K562 (cell line): ENCODE results near the gene CFL1. TPM values are rescaled to one million over a fixed set of nuclear protein-coding genes. Genes with fewer than 3 reads are reported as not detected.

Experiments
- BMI1 ChIP-seq: fragments of 150-350 bp; IDR thresholded peaks from 2 replicates; pipeline ENCODE4 v1.6.1; 2014; ENCODE audit warnings: low read length
- GTF2F1 ChIP-seq: IDR thresholded peaks from 2 replicates; pipeline ENCODE4 v1.6.1; 2011; ENCODE audit warnings: low read depth, low read length, improper control_type of control experiment
- MAFK ChIP-seq: IDR thresholded peaks from 2 replicates; pipeline ENCODE4 v1.6.1; 2011; ENCODE audit warnings: low read length, improper control_type of control experiment
- MEF2A ChIP-seq: IDR thresholded peaks from 2 replicates; pipeline ENCODE4 v1.6.1; 2011; ENCODE audit warnings: low read depth, mild to moderate bottlenecking, low read length, moderate library complexity; ENCODE audit not compliant: control insufficient read depth
- PRPF4 ChIP-seq: fragments of 200-400 bp; formaldehyde crosslinking; IDR thresholded peaks from one replicate; pipeline ENCODE4 v1.6.1; 2017; ENCODE audit warnings: low read length, low read depth, mild to moderate bottlenecking; ENCODE audit not compliant: insufficient read depth, poor library complexity, severe bottlenecking
- RAD51 ChIP-seq: fragments of 450-650 bp; IDR thresholded peaks from 2 replicates; pipeline ENCODE4 v1.7.1; 2016; ENCODE audit warnings: low read depth, mild to moderate bottlenecking, borderline replicate concordance
- RB1 ChIP-seq: fragments of 450-650 bp; IDR thresholded peaks from 2 replicates; pipeline ENCODE4 v1.6.1; 2017; ENCODE audit warnings: low read depth, mild to moderate bottlenecking
- SRF ChIP-seq, 2 experiments: fragments of 250-450, 450-650 bp in 1 of 2; sonication (Bioruptor Pico) in 1 of 2; sonication (generic) in 1 of 2; formaldehyde crosslinking; IDR thresholded peaks; 2 replicates each; pipeline versions ENCODE4 v1.5.0 to v1.5.1; 2020 to 2022; ENCODE audit warnings: mild to moderate bottlenecking in 1 of 2, missing genetic modification reagents in 1 of 2
- TAF15 ChIP-seq: fragments of 200-400 bp; formaldehyde crosslinking; IDR thresholded peaks from 2 replicates; pipeline ENCODE4 v1.6.1; 2017; ENCODE audit warnings: mild to moderate bottlenecking, low read depth, low read length, moderate library complexity
- TEAD1 ChIP-seq, 2 experiments: fragments of 450-650 bp in 1 of 2; sonication (generic) in 1 of 2; formaldehyde crosslinking; IDR thresholded peaks; 2 replicates each; pipeline versions ENCODE4 v1.4.0 to v1.8.0; 2020 to 2022; ENCODE audit warnings: mild to moderate bottlenecking in 2 of 2, missing genetic modification reagents in 1 of 2
- ZNF239 ChIP-seq: fragments of 250-450 bp; sonication (Bioruptor Pico); IDR thresholded peaks from 2 replicates; pipeline ENCODE4 v1.4.0; 2020; ENCODE audit warnings: mild to moderate bottlenecking
- polyA plus RNA-seq, 8 experiments: library from polyadenylated mRNA; depleted of rRNA in 4 of 8; stranded (reverse) in 5 of 8; unstranded in 3 of 8; fragments of >200 nt; fragmentation: Nextera tagmentation in 2 of 8; fragmentation: Illumina TruSeq in 1 of 8; extraction: Ambion mirVana in 2 of 8; extraction: Trizol in 1 of 8; gene quantifications; 2 replicates each; pipeline versions ENCODE4 v1.2.1 to v1.2.3, GENCODE V29; 2011 to 2014; ENCODE audit warnings: inconsistent platforms in 1 of 8, missing spikeins in 1 of 8
- total RNA-seq, 7 experiments: library from RNA; depleted of rRNA in 6 of 7; stranded (reverse); fragments of >200 nt in 6 of 7; fragmentation: Illumina TruSeq in 2 of 7; extraction: Trizol in 2 of 7; gene quantifications; 2 replicates each; pipeline versions ENCODE4 v1.2.1 to v1.2.3, GENCODE V29; 2011 to 2021; ENCODE audit warnings: low replicate concordance in 1 of 7
- TF ChIP-seq, protein P1 (sequence below): IDR thresholded peaks from 2 replicates; pipeline ENCODE4 v1.6.1; 2012; ENCODE audit warnings: low read depth, low read length, improper control_type of control experiment, borderline replicate concordance
- TF ChIP-seq, protein P2 (sequence below), 3 experiments: IDR thresholded peaks in 2 of 3; conservative IDR thresholded peaks in 1 of 3; 2 replicates each; pipeline ENCODE4 v1.5.1; 2011 to 2012; ENCODE audit warnings: low read length in 3 of 3, mild to moderate bottlenecking in 3 of 3, control low read depth in 2 of 3, improper control_type of control experiment in 1 of 3, inconsistent platforms in 1 of 3, low read depth in 1 of 3, mixed read lengths in 1 of 3, moderate library complexity in 1 of 3; ENCODE audit not compliant: insufficient read depth in 2 of 3
- TF ChIP-seq, protein P3 (sequence below): fragments of 250-450 bp; sonication (Bioruptor Pico); IDR thresholded peaks from 2 replicates; pipeline ENCODE4 v1.9.0; 2021; ENCODE audit warnings: mild to moderate bottlenecking, inconsistent platforms
- TF ChIP-seq, protein P4 (sequence below): conservative IDR thresholded peaks from 2 replicates; pipeline ENCODE4 v1.6.1; 2011; ENCODE audit warnings: low read depth, mild to moderate bottlenecking, low read length; ENCODE audit not compliant: control insufficient read depth
- TF ChIP-seq, protein P5 (sequence below): fragments of 200-800 bp; sonication (Bioruptor generic); IDR thresholded peaks from 2 replicates; pipeline ENCODE4 v1.6.1; 2017; ENCODE audit warnings: missing genetic modification characterization, missing compliant biosample characterization

Gene CFL1
- total and polyA plus RNA-seq, 9 of the 15 experiments (the other 6 are each of a cell fraction or from before 2014, with no cell fraction given) = 105 to 1,101 (median 859) TPM

DNA sequence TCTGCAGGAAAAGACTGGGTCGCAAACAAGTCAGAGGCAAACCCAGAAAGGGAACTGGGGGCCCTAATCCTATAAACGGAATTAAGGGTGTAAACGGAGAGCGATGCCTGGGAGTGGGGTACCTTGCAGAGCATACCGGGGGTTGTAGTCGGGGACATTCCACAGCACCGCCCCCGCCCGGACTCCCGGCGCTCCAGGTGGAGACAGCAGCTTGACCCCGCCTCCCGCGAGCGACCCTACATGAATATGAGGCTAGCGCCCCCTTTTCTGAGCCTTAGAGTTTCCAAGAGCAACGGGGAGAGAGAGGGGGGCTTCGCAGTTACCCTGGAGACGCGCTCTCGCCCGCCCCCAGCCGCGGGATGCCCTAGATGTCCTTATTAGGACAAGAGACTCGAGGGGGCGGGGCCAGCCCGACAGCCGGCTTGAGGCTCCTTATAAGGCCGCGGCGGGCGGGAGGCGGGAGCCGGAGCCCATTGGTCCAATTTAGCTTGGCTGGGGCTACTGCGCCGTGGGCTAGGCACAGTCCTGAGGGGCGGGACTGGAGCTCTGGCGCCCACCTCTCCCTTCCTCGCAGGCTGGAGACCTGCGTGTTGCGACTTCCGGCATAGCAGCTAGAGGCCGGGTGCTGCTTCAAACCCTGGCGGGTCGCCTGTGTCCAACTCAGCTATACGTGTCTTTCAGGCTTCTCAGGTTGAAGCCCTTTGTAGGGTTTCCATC, 1.3 kb upstream of the CFL1 start (continued):
- TF ChIP-seq, protein P1, sequence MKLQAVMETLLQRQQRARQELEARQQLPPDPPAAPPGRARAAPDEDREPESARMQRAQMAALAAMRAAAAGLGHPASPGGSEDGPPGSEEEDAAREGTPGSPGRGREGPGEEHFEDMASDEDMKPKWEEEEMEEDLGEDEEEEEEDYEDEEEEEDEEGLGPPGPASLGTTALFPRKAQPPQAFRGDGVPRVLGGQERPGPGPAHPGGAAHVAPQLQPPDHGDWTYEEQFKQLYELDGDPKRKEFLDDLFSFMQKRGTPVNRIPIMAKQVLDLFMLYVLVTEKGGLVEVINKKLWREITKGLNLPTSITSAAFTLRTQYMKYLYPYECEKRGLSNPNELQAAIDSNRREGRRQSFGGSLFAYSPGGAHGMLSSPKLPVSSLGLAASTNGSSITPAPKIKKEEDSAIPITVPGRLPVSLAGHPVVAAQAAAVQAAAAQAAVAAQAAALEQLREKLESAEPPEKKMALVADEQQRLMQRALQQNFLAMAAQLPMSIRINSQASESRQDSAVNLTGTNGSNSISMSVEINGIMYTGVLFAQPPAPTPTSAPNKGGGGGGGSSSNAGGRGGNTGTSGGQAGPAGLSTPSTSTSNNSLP = no peak
- no peak for TF ChIP-seq TAF15
- peak; percentile 74 to 92 for TF ChIP-seq TEAD1 (CRISPR knock-in tag; IDR thresholded peaks at IDR 0.05)
- TF ChIP-seq, protein P2, sequence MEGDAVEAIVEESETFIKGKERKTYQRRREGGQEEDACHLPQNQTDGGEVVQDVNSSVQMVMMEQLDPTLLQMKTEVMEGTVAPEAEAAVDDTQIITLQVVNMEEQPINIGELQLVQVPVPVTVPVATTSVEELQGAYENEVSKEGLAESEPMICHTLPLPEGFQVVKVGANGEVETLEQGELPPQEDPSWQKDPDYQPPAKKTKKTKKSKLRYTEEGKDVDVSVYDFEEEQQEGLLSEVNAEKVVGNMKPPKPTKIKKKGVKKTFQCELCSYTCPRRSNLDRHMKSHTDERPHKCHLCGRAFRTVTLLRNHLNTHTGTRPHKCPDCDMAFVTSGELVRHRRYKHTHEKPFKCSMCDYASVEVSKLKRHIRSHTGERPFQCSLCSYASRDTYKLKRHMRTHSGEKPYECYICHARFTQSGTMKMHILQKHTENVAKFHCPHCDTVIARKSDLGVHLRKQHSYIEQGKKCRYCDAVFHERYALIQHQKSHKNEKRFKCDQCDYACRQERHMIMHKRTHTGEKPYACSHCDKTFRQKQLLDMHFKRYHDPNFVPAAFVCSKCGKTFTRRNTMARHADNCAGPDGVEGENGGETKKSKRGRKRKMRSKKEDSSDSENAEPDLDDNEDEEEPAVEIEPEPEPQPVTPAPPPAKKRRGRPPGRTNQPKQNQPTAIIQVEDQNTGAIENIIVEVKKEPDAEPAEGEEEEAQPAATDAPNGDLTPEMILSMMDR (IDR thresholded peaks at IDR 0.05 in 2 of 3, conservative IDR thresholded peaks at IDR 0.05 in 1 of 3; ENCODE audit: insufficient read depth in 2 of 3, low read depth in 1 of 3, low read length in 3 of 3) = peak; percentile 12 to 31 (median 19); a peak in 3 of 6 replicates
- TF ChIP-seq GTF2F1 = 0 out of 2 replicates have a peak, but pooled peaks have one; percentile 45
- peak; percentile 61 for TF ChIP-seq PRPF4
- no peak for TF ChIP-seq MEF2A
- TF ChIP-seq ZNF239 = peak; percentile 56
- TF ChIP-seq, protein P3, sequence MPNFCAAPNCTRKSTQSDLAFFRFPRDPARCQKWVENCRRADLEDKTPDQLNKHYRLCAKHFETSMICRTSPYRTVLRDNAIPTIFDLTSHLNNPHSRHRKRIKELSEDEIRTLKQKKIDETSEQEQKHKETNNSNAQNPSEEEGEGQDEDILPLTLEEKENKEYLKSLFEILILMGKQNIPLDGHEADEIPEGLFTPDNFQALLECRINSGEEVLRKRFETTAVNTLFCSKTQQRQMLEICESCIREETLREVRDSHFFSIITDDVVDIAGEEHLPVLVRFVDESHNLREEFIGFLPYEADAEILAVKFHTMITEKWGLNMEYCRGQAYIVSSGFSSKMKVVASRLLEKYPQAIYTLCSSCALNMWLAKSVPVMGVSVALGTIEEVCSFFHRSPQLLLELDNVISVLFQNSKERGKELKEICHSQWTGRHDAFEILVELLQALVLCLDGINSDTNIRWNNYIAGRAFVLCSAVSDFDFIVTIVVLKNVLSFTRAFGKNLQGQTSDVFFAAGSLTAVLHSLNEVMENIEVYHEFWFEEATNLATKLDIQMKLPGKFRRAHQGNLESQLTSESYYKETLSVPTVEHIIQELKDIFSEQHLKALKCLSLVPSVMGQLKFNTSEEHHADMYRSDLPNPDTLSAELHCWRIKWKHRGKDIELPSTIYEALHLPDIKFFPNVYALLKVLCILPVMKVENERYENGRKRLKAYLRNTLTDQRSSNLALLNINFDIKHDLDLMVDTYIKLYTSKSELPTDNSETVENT (CRISPR knock-in tag) = peak; percentile 91
- TF ChIP-seq SRF (CRISPR knock-in tag; IDR thresholded peaks at IDR 0.05) = peak; percentile 99 to 100
- peak; percentile 53 for TF ChIP-seq MAFK
- peak; percentile 75 for TF ChIP-seq RB1
- TF ChIP-seq, protein P4, sequence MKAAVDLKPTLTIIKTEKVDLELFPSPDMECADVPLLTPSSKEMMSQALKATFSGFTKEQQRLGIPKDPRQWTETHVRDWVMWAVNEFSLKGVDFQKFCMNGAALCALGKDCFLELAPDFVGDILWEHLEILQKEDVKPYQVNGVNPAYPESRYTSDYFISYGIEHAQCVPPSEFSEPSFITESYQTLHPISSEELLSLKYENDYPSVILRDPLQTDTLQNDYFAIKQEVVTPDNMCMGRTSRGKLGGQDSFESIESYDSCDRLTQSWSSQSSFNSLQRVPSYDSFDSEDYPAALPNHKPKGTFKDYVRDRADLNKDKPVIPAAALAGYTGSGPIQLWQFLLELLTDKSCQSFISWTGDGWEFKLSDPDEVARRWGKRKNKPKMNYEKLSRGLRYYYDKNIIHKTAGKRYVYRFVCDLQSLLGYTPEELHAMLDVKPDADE = peak; percentile 61; the same call in 1 of the 2 replicates
- no peak for TF ChIP-seq RAD51
- peak; percentile 61; the same call in 1 of the 2 replicates for TF ChIP-seq BMI1
- TF ChIP-seq, protein P5, sequence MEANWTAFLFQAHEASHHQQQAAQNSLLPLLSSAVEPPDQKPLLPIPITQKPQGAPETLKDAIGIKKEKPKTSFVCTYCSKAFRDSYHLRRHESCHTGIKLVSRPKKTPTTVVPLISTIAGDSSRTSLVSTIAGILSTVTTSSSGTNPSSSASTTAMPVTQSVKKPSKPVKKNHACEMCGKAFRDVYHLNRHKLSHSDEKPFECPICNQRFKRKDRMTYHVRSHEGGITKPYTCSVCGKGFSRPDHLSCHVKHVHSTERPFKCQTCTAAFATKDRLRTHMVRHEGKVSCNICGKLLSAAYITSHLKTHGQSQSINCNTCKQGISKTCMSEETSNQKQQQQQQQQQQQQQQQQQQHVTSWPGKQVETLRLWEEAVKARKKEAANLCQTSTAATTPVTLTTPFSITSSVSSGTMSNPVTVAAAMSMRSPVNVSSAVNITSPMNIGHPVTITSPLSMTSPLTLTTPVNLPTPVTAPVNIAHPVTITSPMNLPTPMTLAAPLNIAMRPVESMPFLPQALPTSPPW (CRISPR knock-in tag) = peak; percentile 99
